ENCODE measurements around the gene TMPRSS11A. TPM values are rescaled to one million over a fixed set of nuclear protein-coding genes. Genes with fewer than 3 reads are reported as not detected.

The TMPRSS11A gene, protein sequence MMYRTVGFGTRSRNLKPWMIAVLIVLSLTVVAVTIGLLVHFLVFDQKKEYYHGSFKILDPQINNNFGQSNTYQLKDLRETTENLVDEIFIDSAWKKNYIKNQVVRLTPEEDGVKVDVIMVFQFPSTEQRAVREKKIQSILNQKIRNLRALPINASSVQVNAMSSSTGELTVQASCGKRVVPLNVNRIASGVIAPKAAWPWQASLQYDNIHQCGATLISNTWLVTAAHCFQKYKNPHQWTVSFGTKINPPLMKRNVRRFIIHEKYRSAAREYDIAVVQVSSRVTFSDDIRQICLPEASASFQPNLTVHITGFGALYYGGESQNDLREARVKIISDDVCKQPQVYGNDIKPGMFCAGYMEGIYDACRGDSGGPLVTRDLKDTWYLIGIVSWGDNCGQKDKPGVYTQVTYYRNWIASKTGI
- not detected in 2 replicates for total RNA-seq (ENCODE audit: low replicate concordance)

DNA sequence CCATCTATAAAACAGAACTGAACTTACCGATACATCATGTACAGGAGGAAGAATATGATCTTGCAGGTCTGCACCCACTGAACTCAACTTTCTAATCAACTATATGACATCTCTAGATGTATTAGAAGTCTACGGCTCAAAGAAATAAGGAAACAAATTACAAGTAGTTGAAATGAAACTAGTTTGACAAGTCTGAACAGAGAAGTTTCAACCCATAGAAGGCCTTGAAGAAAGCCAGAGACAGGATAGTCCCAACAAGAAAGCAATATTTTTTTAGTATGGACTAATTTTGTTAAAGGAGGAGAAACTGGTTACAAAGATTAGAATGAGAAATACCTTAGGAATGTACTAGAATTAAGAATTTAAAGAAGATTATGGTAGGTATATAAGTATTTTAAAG is at the start of gene TMPRSS11A:
Gene TMPRSS11A (minus strand): TSS at position 138 of the 400 bp plus-strand sequence. CDS start 100 bp downstream, at position 38.

GRCh38 chr4:67883902-67884301 is 79.4 kb downstream of the TMPRSS11A start, which contains the start of gene TMPRSS11D:
Gene TMPRSS11D, minus strand, starts transcription at chr4:67884002. Its CDS starts 69 bp downstream, at chr4:67883933.

Other genes with a start within 250 kb of the TMPRSS11A start
- not detected in 2 replicates for gene GNRHR, start 209.1 kb downstream of the TMPRSS11A start, total RNA-seq (ENCODE audit: low replicate concordance)
- not detected in 2 replicates for gene TMPRSS11D, start 79.5 kb downstream of the TMPRSS11A start, total RNA-seq (ENCODE audit: low replicate concordance)
- gene TMPRSS11F, start 166.4 kb upstream of the TMPRSS11A start, total RNA-seq (ENCODE audit: low replicate concordance) = not detected in 2 replicates